WTC11 (cell line): ENCODE results near the gene TBC1D12. TPM values are rescaled to one million over a fixed set of nuclear protein-coding genes. Genes with fewer than 3 reads are reported as not detected.
A peak's percentile ranks its signal among the peaks of the same experiment; 100 is the strongest.

Experiments used
- ATAC-seq: fragments of 200-7000 bp; cut with Tn5 transposase; 2 replicates; pipeline ENCODE4 v1.10.0; 2021; ENCODE audit warnings: mild to moderate bottlenecking, moderate library complexity
- CTCF ChIA-PET: fragments of 300-600 bp; sonication (Branson Sonifier 250); formaldehyde crosslinking; loops from one replicate; lab custom pipeline; 2021; ENCODE audit warnings: antibody characterized with exemption; lab: Charles Lee
- POLR2A ChIA-PET: fragments of 350-600 bp; sonication (Branson Sonifier 250); formaldehyde crosslinking; loops from one replicate; lab custom pipeline; 2021; ENCODE audit warnings: antibody characterized with exemption; lab: Charles Lee
- DNase-seq: peaks from one replicate; pipeline ENCODE4 v3.0.0; 2021; ENCODE audit warnings: low spot score
- H3K27ac Mint-ChIP-seq: 2 replicates; pipeline ENCODE4 v1.8.0; 2021; ENCODE audit warnings: mixed read lengths
- H3K27me3 Mint-ChIP-seq: 2 replicates; pipeline ENCODE4 v1.8.0; 2021; ENCODE audit warnings: low read depth, mild to moderate bottlenecking, moderate library complexity, mixed read lengths
- H3K36me3 Mint-ChIP-seq: 2 replicates; pipeline ENCODE4 v1.8.0; 2021; ENCODE audit warnings: mixed read lengths
- H3K4me1 Mint-ChIP-seq: 2 replicates; pipeline ENCODE4 v1.8.0; 2022; ENCODE audit warnings: mixed read lengths
- H3K4me3 Mint-ChIP-seq: 2 replicates; pipeline ENCODE4 v1.8.0; 2021; ENCODE audit warnings: mild to moderate bottlenecking, moderate library complexity, mixed read lengths
- H3K9me3 Mint-ChIP-seq: 2 replicates; pipeline ENCODE4 v1.8.0; 2021; ENCODE audit warnings: mixed read lengths
- ARID4B ChIP-seq: sonication (generic); formaldehyde crosslinking; IDR thresholded peaks from 2 replicates; pipeline ENCODE4 v1.8.0; 2023; ENCODE audit warnings: missing genetic modification reagents, mild to moderate bottlenecking, borderline replicate concordance
- ATF6 ChIP-seq: sonication (generic); formaldehyde crosslinking; IDR thresholded peaks from 2 replicates; pipeline ENCODE4 v1.8.1; 2023; ENCODE audit warnings: mild to moderate bottlenecking, missing genetic modification reagents
- CBFB ChIP-seq: sonication (generic); formaldehyde crosslinking; IDR thresholded peaks from 2 replicates; pipeline ENCODE4 v1.8.1; 2022; ENCODE audit warnings: mild to moderate bottlenecking, low read depth, missing genetic modification reagents
- HMGA2 ChIP-seq: fragments of 250-450 bp; sonication (Bioruptor Pico); IDR thresholded peaks from 2 replicates; pipeline ENCODE4 v1.4.0; 2021; ENCODE audit warnings: mild to moderate bottlenecking, moderate library complexity
- JUN ChIP-seq: sonication (generic); formaldehyde crosslinking; IDR thresholded peaks from 2 replicates; pipeline ENCODE4 v1.8.0; 2023; ENCODE audit warnings: mild to moderate bottlenecking, missing genetic modification reagents
- NFYB ChIP-seq: sonication (generic); formaldehyde crosslinking; conservative IDR thresholded peaks from 2 replicates; pipeline ENCODE4 v1.8.0; 2022; ENCODE audit warnings: low read depth, missing genetic modification reagents
- NR1H2 ChIP-seq: sonication (generic); formaldehyde crosslinking; IDR thresholded peaks from 2 replicates; pipeline ENCODE4 v1.9.0; 2021; ENCODE audit warnings: mild to moderate bottlenecking, moderate library complexity, missing genetic modification reagents
- PRRX2 ChIP-seq: fragments of 250-450 bp; sonication (Bioruptor Pico); IDR thresholded peaks from 2 replicates; pipeline ENCODE4 v1.8.0; 2021; ENCODE audit warnings: mild to moderate bottlenecking
- SMAD3 ChIP-seq: sonication (generic); formaldehyde crosslinking; IDR thresholded peaks from 2 replicates; pipeline ENCODE4 v1.8.0; 2022; ENCODE audit warnings: missing genetic modification reagents, mild to moderate bottlenecking, borderline replicate concordance
- TCF7 ChIP-seq: sonication (generic); formaldehyde crosslinking; IDR thresholded peaks from 2 replicates; pipeline ENCODE4 v1.8.0; 2022; ENCODE audit warnings: mild to moderate bottlenecking, low read depth, missing genetic modification reagents, moderate library complexity
- USF2 ChIP-seq: sonication (generic); formaldehyde crosslinking; IDR thresholded peaks from 2 replicates; pipeline ENCODE4 v1.8.1; 2023; ENCODE audit warnings: mild to moderate bottlenecking, missing genetic modification reagents, moderate library complexity
- ZNF219 ChIP-seq: sonication (generic); formaldehyde crosslinking; IDR thresholded peaks from 2 replicates; pipeline ENCODE4 v1.8.0; 2023; ENCODE audit warnings: missing genetic modification reagents, mild to moderate bottlenecking, borderline replicate concordance
- ZNF263 ChIP-seq: sonication (generic); formaldehyde crosslinking; IDR thresholded peaks from 2 replicates; pipeline ENCODE4 v1.8.1; 2022; ENCODE audit warnings: low read depth, mild to moderate bottlenecking, moderate library complexity, missing genetic modification reagents
- ZNF317 ChIP-seq: sonication (generic); formaldehyde crosslinking; IDR thresholded peaks from 2 replicates; pipeline ENCODE4 v1.8.1; 2023; ENCODE audit warnings: low read depth, mild to moderate bottlenecking, moderate library complexity, missing genetic modification reagents, borderline replicate concordance
- ZNF416 ChIP-seq: fragments of 250-450 bp; sonication (Bioruptor Pico); IDR thresholded peaks from 2 replicates; pipeline ENCODE4 v1.9.0; 2021; ENCODE audit warnings: mild to moderate bottlenecking, inconsistent platforms
- total RNA-seq: library from RNA; stranded (reverse); gene quantifications from 3 replicates; pipeline ENCODE4 v1.2.3, GENCODE V29; 2021
- TF ChIP-seq, protein P1 (sequence below): fragments of 250-450 bp; sonication (Bioruptor Pico); IDR thresholded peaks from 2 replicates; pipeline ENCODE4 v2.1.2; 2022; ENCODE audit warnings: mild to moderate bottlenecking, moderate library complexity
- TF ChIP-seq, protein P2 (sequence below): sonication (generic); formaldehyde crosslinking; IDR thresholded peaks from 2 replicates; pipeline ENCODE4 v1.8.1; 2022; ENCODE audit warnings: mild to moderate bottlenecking, moderate library complexity, missing genetic modification reagents
- TF ChIP-seq, protein P3 (sequence below): sonication (generic); formaldehyde crosslinking; IDR thresholded peaks from 2 replicates; pipeline ENCODE4 v1.8.1; 2022; ENCODE audit warnings: mild to moderate bottlenecking, missing genetic modification reagents, moderate library complexity, borderline replicate concordance
- TF ChIP-seq, protein P4 (sequence below): fragments of 200-600 bp; IDR thresholded peaks from 2 replicates; pipeline ENCODE4 v1.8.0; 2022; ENCODE audit warnings: antibody characterized with exemption
- TF ChIP-seq, protein P5 (sequence below): sonication (generic); formaldehyde crosslinking; IDR thresholded peaks from 2 replicates; pipeline ENCODE4 v1.8.0; 2022; ENCODE audit warnings: mild to moderate bottlenecking, missing genetic modification reagents

The TBC1D12 gene
- total RNA-seq, 1 experiment from 2014 or later = 2.2 TPM

- peak; percentile 30; the same call in 1 of the 2 replicates for TF ChIP-seq ARID4B (CRISPR knock-in tag)
- no peak for TF ChIP-seq NFYB (CRISPR knock-in tag)
- no peak for TF ChIP-seq PRRX2 (CRISPR knock-in tag)
- no peak for TF ChIP-seq ZNF317 (CRISPR knock-in tag)
- TF ChIP-seq, protein P1, sequence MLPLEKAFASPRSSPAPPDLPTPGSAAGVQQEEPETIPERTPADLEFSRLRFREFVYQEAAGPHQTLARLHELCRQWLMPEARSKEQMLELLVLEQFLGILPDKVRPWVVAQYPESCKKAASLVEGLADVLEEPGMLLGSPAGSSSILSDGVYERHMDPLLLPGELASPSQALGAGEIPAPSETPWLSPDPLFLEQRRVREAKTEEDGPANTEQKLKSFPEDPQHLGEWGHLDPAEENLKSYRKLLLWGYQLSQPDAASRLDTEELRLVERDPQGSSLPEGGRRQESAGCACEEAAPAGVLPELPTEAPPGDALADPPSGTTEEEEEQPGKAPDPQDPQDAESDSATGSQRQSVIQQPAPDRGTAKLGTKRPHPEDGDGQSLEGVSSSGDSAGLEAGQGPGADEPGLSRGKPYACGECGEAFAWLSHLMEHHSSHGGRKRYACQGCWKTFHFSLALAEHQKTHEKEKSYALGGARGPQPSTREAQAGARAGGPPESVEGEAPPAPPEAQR (CRISPR knock-in tag) = no peak
- no peak for TF ChIP-seq ATF6 (CRISPR knock-in tag)
- TF ChIP-seq, protein P2, sequence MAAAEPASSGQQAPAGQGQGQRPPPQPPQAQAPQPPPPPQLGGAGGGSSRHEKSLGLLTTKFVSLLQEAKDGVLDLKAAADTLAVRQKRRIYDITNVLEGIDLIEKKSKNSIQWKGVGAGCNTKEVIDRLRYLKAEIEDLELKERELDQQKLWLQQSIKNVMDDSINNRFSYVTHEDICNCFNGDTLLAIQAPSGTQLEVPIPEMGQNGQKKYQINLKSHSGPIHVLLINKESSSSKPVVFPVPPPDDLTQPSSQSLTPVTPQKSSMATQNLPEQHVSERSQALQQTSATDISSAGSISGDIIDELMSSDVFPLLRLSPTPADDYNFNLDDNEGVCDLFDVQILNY (CRISPR knock-in tag) = no peak
- TF ChIP-seq, protein P3, sequence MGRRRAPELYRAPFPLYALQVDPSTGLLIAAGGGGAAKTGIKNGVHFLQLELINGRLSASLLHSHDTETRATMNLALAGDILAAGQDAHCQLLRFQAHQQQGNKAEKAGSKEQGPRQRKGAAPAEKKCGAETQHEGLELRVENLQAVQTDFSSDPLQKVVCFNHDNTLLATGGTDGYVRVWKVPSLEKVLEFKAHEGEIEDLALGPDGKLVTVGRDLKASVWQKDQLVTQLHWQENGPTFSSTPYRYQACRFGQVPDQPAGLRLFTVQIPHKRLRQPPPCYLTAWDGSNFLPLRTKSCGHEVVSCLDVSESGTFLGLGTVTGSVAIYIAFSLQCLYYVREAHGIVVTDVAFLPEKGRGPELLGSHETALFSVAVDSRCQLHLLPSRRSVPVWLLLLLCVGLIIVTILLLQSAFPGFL (CRISPR knock-in tag) = 0 out of 2 replicates have a peak, but pooled peaks have one; percentile 38
- TF ChIP-seq ZNF263 (CRISPR knock-in tag) = no peak
- TF ChIP-seq CBFB (CRISPR knock-in tag) = 0 out of 2 replicates have a peak, but pooled peaks have one; percentile 30
- no peak for TF ChIP-seq TCF7
- no peak for TF ChIP-seq HMGA2 (CRISPR knock-in tag)
- TF ChIP-seq, protein P4, sequence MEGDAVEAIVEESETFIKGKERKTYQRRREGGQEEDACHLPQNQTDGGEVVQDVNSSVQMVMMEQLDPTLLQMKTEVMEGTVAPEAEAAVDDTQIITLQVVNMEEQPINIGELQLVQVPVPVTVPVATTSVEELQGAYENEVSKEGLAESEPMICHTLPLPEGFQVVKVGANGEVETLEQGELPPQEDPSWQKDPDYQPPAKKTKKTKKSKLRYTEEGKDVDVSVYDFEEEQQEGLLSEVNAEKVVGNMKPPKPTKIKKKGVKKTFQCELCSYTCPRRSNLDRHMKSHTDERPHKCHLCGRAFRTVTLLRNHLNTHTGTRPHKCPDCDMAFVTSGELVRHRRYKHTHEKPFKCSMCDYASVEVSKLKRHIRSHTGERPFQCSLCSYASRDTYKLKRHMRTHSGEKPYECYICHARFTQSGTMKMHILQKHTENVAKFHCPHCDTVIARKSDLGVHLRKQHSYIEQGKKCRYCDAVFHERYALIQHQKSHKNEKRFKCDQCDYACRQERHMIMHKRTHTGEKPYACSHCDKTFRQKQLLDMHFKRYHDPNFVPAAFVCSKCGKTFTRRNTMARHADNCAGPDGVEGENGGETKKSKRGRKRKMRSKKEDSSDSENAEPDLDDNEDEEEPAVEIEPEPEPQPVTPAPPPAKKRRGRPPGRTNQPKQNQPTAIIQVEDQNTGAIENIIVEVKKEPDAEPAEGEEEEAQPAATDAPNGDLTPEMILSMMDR = no peak
These were observed at the start of gene TBC1D12 (continued) for GRCh38 chr10:94402204-94402842.

GRCh38 chr10:94353336-94353735, 49.0 kb upstream of the TBC1D12 start:
- H3K27ac Mint-ChIP-seq = no peak overlapping the region
- DNase-seq = no peak
- ChIA-PET CTCF (interaction anchor here (1.4 to 1.6 kb wide), 3 partner anchors 33 to 91 kb away, joined by 3 to 10 read pairs (median 4); no protein-coding TSS in a partner anchor), POLR2A (no interaction called here)
- peaks cover 65% of the 10 kb centered on the region for H3K36me3 Mint-ChIP-seq
- H3K4me3 Mint-ChIP-seq = no peak overlapping the region
- no peak for ATAC-seq
- H3K27me3 Mint-ChIP-seq = no peaks in the 10 kb centered on the region
- no peaks in the 10 kb centered on the region for H3K4me1 Mint-ChIP-seq
- H3K9me3 Mint-ChIP-seq = no peaks in the 10 kb centered on the region
- TF ChIP-seq ZNF263 (CRISPR knock-in tag) = no peak
- no peak for TF ChIP-seq JUN (CRISPR knock-in tag)
- no peak for TF ChIP-seq USF2 (CRISPR knock-in tag)
- no peak for TF ChIP-seq NR1H2
- no peak for TF ChIP-seq HMGA2 (CRISPR knock-in tag)
- no peak for TF ChIP-seq ZNF219 (CRISPR knock-in tag)
- TF ChIP-seq, protein P3 (CRISPR knock-in tag) = no peak
- no peak for TF ChIP-seq ZNF416
- TF ChIP-seq, protein P5, sequence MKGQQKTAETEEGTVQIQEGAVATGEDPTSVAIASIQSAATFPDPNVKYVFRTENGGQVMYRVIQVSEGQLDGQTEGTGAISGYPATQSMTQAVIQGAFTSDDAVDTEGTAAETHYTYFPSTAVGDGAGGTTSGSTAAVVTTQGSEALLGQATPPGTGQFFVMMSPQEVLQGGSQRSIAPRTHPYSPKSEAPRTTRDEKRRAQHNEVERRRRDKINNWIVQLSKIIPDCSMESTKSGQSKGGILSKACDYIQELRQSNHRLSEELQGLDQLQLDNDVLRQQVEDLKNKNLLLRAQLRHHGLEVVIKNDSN (CRISPR knock-in tag) = no peak
- TF ChIP-seq SMAD3 (CRISPR knock-in tag) = no peak
